A549 (cell line): ENCODE results near the gene KCNG1. TPM values are rescaled to one million over a fixed set of nuclear protein-coding genes. Genes with fewer than 3 reads are reported as not detected.

ENCODE experiments used
- ATAC-seq, 2 experiments: fragments of 200-7000 bp in 1 of 2; fragments of >200 bp in 1 of 2; cut with Nextera tagmentation in 1 of 2; cut with Tn5 transposase in 1 of 2; 3 replicates each; pipeline versions ENCODE4 v1.8.0 to v1.9.1; 2018 to 2020; ENCODE audit warnings: mild to moderate bottlenecking in 1 of 2, moderate library complexity in 1 of 2
- CTCF ChIA-PET: fragments of 300-600 bp; sonication (Branson Sonifier 250); formaldehyde crosslinking; extraction: SDS; loops from one replicate; lab custom pipeline; 2021; ENCODE audit warnings: antibody characterized with exemption, inconsistent platforms; lab: Yijun Ruan, JAX
- POLR2A ChIA-PET: fragments of 350-600 bp; formaldehyde crosslinking; extraction: SDS; loops from one replicate; lab custom pipeline; 2021; ENCODE audit warnings: antibody characterized with exemption, inconsistent platforms; lab: Yijun Ruan, JAX
- DNase-seq, 2 experiments: peaks; one replicate each; pipeline versions ENCODE4 v3.0.0 to v3.0.0-alpha.2; 2011 to 2016; ENCODE audit warnings: low read depth in 1 of 2, low spot score in 1 of 2
- FAIRE-seq: peaks from 2 replicates; lab custom pipeline; 2011; peaks lifted over from hg19 to GRCh38; lab: Jason Lieb, UNC
- H3K27ac ChIP-seq, 2 experiments: fragments of >200 bp; sonication (Bioruptor Twin); formaldehyde crosslinking; 3 replicates each; pipeline ENCODE4 v1.5.1; 2016 to 2017
- H3K4me1 ChIP-seq: fragments of >200 bp; sonication (Bioruptor Twin); formaldehyde crosslinking; 3 replicates; pipeline ENCODE4 v1.6.1; 2016
- H3K4me2 ChIP-seq: fragments of >200 bp; sonication (Bioruptor Twin); formaldehyde crosslinking; 3 replicates; pipeline ENCODE4 v1.6.1; 2016
- H3K4me3 ChIP-seq: fragments of >200 bp; sonication (Bioruptor Twin); formaldehyde crosslinking; 3 replicates; pipeline ENCODE4 v1.5.1; 2016
- H3K9me3 ChIP-seq: fragments of >200 bp; sonication (Bioruptor Twin); formaldehyde crosslinking; 3 replicates; pipeline ENCODE4 v1.6.1; 2016
- BHLHE40 ChIP-seq: IDR thresholded peaks from 2 replicates; pipeline ENCODE4 v1.6.1; 2012; ENCODE audit warnings: low read depth, low read length, inconsistent platforms
- CBX2 ChIP-seq: fragments of 200-600 bp; sonication (generic); IDR thresholded peaks from 2 replicates; pipeline ENCODE4 v1.6.1; 2016; ENCODE audit warnings: low read depth, mild to moderate bottlenecking, borderline replicate concordance
- CBX8 ChIP-seq: fragments of 200-600 bp; sonication (generic); IDR thresholded peaks from 2 replicates; pipeline ENCODE4 v1.6.1; 2016
- CEBPB ChIP-seq, 2 experiments: fragments of >200 bp in 1 of 2; sonication (Bioruptor Twin) in 1 of 2; formaldehyde crosslinking in 1 of 2; IDR thresholded peaks; 2 replicates each; pipeline ENCODE4 v1.6.1; 2012 to 2016
- CHD2 ChIP-seq: fragments of 150-350 bp; IDR thresholded peaks from 2 replicates; pipeline ENCODE4 v1.6.1; 2014; ENCODE audit warnings: low read length; ENCODE audit not compliant: partially characterized antibody
- EHF ChIP-seq: fragments of 250-450 bp; sonication (Bioruptor Pico); IDR thresholded peaks from 2 replicates; pipeline ENCODE4 v1.5.0; 2020; ENCODE audit warnings: mild to moderate bottlenecking
- EP300 ChIP-seq, 2 experiments: fragments of >200 bp; sonication (Bioruptor Twin); formaldehyde crosslinking; IDR thresholded peaks; 2 replicates in 1 of 2; 3 replicates in 1 of 2; pipeline ENCODE4 v1.6.1; 2016 to 2017
- ESRRA ChIP-seq: fragments of 150-350 bp; IDR thresholded peaks from 2 replicates; pipeline ENCODE4 v1.6.1; 2014; ENCODE audit warnings: mild to moderate bottlenecking, low read length, borderline replicate concordance
- FOSB ChIP-seq: fragments of 250-450 bp; sonication (Bioruptor Pico); IDR thresholded peaks from 2 replicates; pipeline ENCODE4 v1.5.0; 2020; ENCODE audit warnings: mild to moderate bottlenecking, moderate library complexity
- FOSL2 ChIP-seq, 2 experiments: fragments of 450-650 bp in 1 of 2; fragments of >200 bp in 1 of 2; sonication (Bioruptor Twin) in 1 of 2; formaldehyde crosslinking; IDR thresholded peaks; 2 replicates each; pipeline versions ENCODE4 v1.5.0 to v1.6.1; 2016 to 2020; ENCODE audit warnings: mild to moderate bottlenecking in 1 of 2, moderate library complexity in 1 of 2
- GATA3 ChIP-seq: IDR thresholded peaks from 2 replicates; pipeline ENCODE4 v1.6.1; 2012; ENCODE audit warnings: borderline replicate concordance
- HDAC2 ChIP-seq: fragments of 200-600 bp; sonication (generic); IDR thresholded peaks from 2 replicates; pipeline ENCODE4 v1.6.1; 2016
- JUN ChIP-seq, 2 experiments: fragments of >200 bp; sonication (Bioruptor Twin); formaldehyde crosslinking; IDR thresholded peaks; 2 replicates in 1 of 2; 3 replicates in 1 of 2; pipeline ENCODE4 v1.6.1; 2016 to 2017
- KDM1A ChIP-seq: fragments of 200-600 bp; sonication (generic); IDR thresholded peaks from 2 replicates; pipeline ENCODE4 v1.6.1; 2016; ENCODE audit warnings: low read depth, mild to moderate bottlenecking
- MAFK ChIP-seq: fragments of 450-650 bp; IDR thresholded peaks from 2 replicates; pipeline ENCODE4 v1.6.1; 2014; ENCODE audit not compliant: partially characterized antibody
- NR3C1 ChIP-seq: fragments of >200 bp; sonication (Bioruptor Twin); formaldehyde crosslinking; IDR thresholded peaks from 3 replicates; pipeline ENCODE4 v1.6.1; 2017
- RARB ChIP-seq: fragments of 250-450 bp; sonication (Bioruptor Pico); IDR thresholded peaks from 2 replicates; pipeline ENCODE4 v1.8.0; 2021; ENCODE audit warnings: mild to moderate bottlenecking, moderate library complexity
- RFX5 ChIP-seq: fragments of 450-650 bp; IDR thresholded peaks from 2 replicates; pipeline ENCODE4 v1.7.1; 2014; ENCODE audit warnings: antibody characterized with exemption, mild to moderate bottlenecking, moderate library complexity
- RNF2 ChIP-seq: fragments of 200-600 bp; sonication (generic); IDR thresholded peaks from 2 replicates; pipeline ENCODE4 v1.6.1; 2016; ENCODE audit warnings: low read depth, mild to moderate bottlenecking, antibody characterized with exemption, moderate library complexity, borderline replicate concordance
- SMC3 ChIP-seq: fragments of >200 bp; sonication (Bioruptor Twin); formaldehyde crosslinking; IDR thresholded peaks from 3 replicates; pipeline ENCODE4 v1.6.1; 2018; ENCODE audit warnings: inconsistent platforms
- SREBF2 ChIP-seq: fragments of 450-650 bp; IDR thresholded peaks from 2 replicates; pipeline ENCODE4 v1.6.1; 2014; ENCODE audit warnings: mild to moderate bottlenecking, moderate library complexity
- ZC3H11A ChIP-seq: fragments of 450-650 bp; IDR thresholded peaks from 2 replicates; pipeline ENCODE4 v1.6.1; 2014; ENCODE audit warnings: antibody characterized with exemption, mild to moderate bottlenecking
- WGBS: methylation state at CpG from one replicate; pipeline ENCODE4 v1.1.6; 2017; ENCODE audit errors: missing lambda C conversion rate; 5-methylcytosine and 5-hydroxymethylcytosine counted together
- polyA plus RNA-seq, 4 experiments: library from polyadenylated mRNA; depleted of rRNA in 3 of 4; stranded (reverse); fragments of >200 nt; fragmentation: RNase III in 1 of 4; extraction: RNeasy Plus Mini Kit Qiagen cat#74134 plus additional on column Dnase treatment in 1 of 4; gene quantifications; 2 replicates in 3 of 4; 3 replicates in 1 of 4; pipeline ENCODE4 v1.2.3, GENCODE V29; 2011 to 2017
- TF ChIP-seq, protein P1 (sequence below): fragments of 200-600 bp; sonication (generic); IDR thresholded peaks from 2 replicates; pipeline ENCODE4 v1.6.1; 2016; ENCODE audit warnings: antibody characterized with exemption, mild to moderate bottlenecking, moderate library complexity
- TF ChIP-seq, protein P2 (sequence below): fragments of >200 bp; sonication (Bioruptor Twin); formaldehyde crosslinking; IDR thresholded peaks from 3 replicates; pipeline ENCODE4 v1.5.1; 2016

KCNG1 gene
- polyA plus RNA-seq, 2 of the 4 experiments (the other 2 are of a cell fraction) = 8.5 to 12.3 TPM

DNA sequence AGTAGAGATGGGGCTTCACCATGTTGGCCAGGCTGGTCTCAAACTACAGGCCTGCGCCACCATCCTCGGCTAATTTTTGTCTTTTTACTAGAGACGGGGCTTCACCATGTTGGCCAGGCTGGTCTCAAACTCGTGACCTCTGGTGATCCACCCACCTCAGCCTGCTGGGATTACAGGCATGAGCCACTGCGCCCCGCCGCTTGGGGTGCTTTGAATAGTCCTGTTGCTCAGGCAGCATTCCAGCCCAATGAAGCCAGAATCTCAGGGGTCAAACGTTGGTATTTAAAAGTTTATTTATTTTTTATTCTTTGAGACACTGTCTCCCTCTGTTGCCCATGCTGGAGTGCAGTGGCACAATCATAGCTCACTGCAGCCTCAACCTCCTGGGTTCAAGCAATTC lies 53.0 kb downstream of the KCNG1 start:
- TF ChIP-seq BHLHE40 (no peak), RARB (CRISPR knock-in tag) (no peak), EP300 (IDR thresholded peaks at IDR 0.05) (no peak), ZC3H11A (no peak), FOSL2 (IDR thresholded peaks at IDR 0.05) (no peak), FOSL2 (CRISPR knock-in tag; IDR thresholded peaks at IDR 0.05) (no peak), EHF (CRISPR knock-in tag) (no peak), CBX8 (no peak), NR3C1 (no peak), FOSB (CRISPR knock-in tag) (no peak), RNF2 (no peak), ESRRA (no peak), RFX5 (no peak), HDAC2 (no peak), JUN (IDR thresholded peaks at IDR 0.05) (no peak), GATA3 (no peak)
- TF ChIP-seq, protein P1, sequence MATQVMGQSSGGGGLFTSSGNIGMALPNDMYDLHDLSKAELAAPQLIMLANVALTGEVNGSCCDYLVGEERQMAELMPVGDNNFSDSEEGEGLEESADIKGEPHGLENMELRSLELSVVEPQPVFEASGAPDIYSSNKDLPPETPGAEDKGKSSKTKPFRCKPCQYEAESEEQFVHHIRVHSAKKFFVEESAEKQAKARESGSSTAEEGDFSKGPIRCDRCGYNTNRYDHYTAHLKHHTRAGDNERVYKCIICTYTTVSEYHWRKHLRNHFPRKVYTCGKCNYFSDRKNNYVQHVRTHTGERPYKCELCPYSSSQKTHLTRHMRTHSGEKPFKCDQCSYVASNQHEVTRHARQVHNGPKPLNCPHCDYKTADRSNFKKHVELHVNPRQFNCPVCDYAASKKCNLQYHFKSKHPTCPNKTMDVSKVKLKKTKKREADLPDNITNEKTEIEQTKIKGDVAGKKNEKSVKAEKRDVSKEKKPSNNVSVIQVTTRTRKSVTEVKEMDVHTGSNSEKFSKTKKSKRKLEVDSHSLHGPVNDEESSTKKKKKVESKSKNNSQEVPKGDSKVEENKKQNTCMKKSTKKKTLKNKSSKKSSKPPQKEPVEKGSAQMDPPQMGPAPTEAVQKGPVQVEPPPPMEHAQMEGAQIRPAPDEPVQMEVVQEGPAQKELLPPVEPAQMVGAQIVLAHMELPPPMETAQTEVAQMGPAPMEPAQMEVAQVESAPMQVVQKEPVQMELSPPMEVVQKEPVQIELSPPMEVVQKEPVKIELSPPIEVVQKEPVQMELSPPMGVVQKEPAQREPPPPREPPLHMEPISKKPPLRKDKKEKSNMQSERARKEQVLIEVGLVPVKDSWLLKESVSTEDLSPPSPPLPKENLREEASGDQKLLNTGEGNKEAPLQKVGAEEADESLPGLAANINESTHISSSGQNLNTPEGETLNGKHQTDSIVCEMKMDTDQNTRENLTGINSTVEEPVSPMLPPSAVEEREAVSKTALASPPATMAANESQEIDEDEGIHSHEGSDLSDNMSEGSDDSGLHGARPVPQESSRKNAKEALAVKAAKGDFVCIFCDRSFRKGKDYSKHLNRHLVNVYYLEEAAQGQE = no peak
- TF ChIP-seq, protein P2, sequence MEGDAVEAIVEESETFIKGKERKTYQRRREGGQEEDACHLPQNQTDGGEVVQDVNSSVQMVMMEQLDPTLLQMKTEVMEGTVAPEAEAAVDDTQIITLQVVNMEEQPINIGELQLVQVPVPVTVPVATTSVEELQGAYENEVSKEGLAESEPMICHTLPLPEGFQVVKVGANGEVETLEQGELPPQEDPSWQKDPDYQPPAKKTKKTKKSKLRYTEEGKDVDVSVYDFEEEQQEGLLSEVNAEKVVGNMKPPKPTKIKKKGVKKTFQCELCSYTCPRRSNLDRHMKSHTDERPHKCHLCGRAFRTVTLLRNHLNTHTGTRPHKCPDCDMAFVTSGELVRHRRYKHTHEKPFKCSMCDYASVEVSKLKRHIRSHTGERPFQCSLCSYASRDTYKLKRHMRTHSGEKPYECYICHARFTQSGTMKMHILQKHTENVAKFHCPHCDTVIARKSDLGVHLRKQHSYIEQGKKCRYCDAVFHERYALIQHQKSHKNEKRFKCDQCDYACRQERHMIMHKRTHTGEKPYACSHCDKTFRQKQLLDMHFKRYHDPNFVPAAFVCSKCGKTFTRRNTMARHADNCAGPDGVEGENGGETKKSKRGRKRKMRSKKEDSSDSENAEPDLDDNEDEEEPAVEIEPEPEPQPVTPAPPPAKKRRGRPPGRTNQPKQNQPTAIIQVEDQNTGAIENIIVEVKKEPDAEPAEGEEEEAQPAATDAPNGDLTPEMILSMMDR = no peak
- H3K9me3 ChIP-seq = no peaks in the 10 kb centered on the region
- ChIA-PET POLR2A (no interaction called here), CTCF (interaction anchor here (0.5 to 1.0 kb wide), 2 partner anchors 12 to 177 kb away, joined by 3 read pairs; no protein-coding TSS in a partner anchor)
- no peaks in the 10 kb centered on the region for H3K4me1 ChIP-seq
- ATAC-seq (no peak), FAIRE-seq (no peak), DNase-seq (no peak)
- H3K27ac ChIP-seq = no peak overlapping the region
- 66% methylated on average over 8 of the region's 8 CpGs for WGBS
- H3K4me3 ChIP-seq = no peak overlapping the region
- H3K4me2 ChIP-seq = no peak overlapping the region

DNA sequence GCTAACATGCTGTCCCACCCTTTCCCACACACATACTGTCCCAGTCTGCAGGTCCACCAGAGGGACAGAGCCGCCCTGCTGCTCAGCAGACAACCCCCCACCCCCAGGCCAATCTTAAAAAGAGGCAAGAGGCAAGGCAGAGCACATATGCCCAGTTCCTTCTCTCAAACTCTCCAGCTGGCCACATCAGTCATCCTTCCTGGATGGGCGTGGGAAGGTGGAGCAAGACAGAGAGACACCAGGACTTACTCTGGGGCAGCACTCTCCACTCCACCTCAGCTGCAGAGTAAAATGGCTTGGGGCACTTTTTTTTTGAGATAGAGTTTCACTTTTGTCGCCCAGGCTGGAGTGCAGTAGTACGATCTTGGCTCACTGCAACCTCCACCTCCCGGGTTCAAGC lies 53.5 kb downstream of the KCNG1 start:
- no peak overlapping the region for H3K27ac ChIP-seq
- no peak overlapping the region for H3K4me2 ChIP-seq
- H3K9me3 ChIP-seq = no peaks in the 10 kb centered on the region
- no peak for FAIRE-seq
- TF ChIP-seq SREBF2 (no peak), MAFK (no peak)
- no peak overlapping the region for H3K4me3 ChIP-seq
- DNase-seq = no peak
- POLR2A ChIA-PET = interaction anchor here (2.6 kb wide), 1 partner anchor 11 kb away, joined by 11 read pairs; the partner anchor contains the start of genes DPM1 and MOCS3
- CTCF ChIA-PET = interaction anchor here (0.5 to 1.0 kb wide), 2 partner anchors 12 to 176 kb away, joined by 3 read pairs; no protein-coding TSS in a partner anchor
- no peaks in the 10 kb centered on the region for H3K4me1 ChIP-seq
- ATAC-seq = no peak
- 68% methylated on average over 5 of the region's 5 CpGs for WGBS

DNA sequence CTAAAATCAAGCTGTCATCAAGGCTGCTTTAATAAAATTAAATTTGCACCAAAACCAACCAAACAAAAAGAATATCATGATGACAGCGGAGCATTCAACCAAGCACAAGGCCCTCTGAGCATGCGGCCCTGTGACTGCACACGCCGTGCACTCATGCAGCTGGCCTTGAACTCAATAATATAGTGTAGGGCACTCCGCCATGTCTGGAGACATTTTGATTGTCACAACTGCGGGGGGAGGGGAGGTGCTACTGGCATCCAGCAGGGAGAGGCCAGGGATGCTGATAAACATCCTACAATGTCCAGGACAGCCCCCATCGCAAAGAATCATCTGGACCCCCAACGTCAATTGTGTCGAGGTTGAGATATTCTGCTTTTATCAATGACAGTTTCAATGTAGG lies 54.6 kb downstream of the KCNG1 start:
- ChIA-PET POLR2A (interaction anchor here (2.6 kb wide), 1 partner anchor 10 kb away, joined by 11 read pairs; the partner anchor contains the start of genes DPM1 and MOCS3), CTCF (interaction anchor here (1.6 to 1.9 kb wide), 3 partner anchors 9 to 20 kb away, joined by 4 to 9 read pairs (median 6); partner anchors contain the start of gene MOCS3)
- TF ChIP-seq CBX2 = no peak
- TF ChIP-seq CEBPB (IDR thresholded peaks at IDR 0.05) = no peak
- TF ChIP-seq ESRRA = no peak
- no peak for TF ChIP-seq KDM1A
- no peak for TF ChIP-seq SMC3
- TF ChIP-seq CHD2 = no peak
- no peak for TF ChIP-seq SREBF2
- H3K4me1 ChIP-seq = no peaks in the 10 kb centered on the region
- H3K4me2 ChIP-seq = no peak overlapping the region
- 80% methylated on average over 9 of the region's 9 CpGs for WGBS
- no peaks in the 10 kb centered on the region for H3K9me3 ChIP-seq
- no peak for FAIRE-seq
- no peak overlapping the region for H3K4me3 ChIP-seq
- no peak for ATAC-seq
- no peak for DNase-seq
- no peak overlapping the region for H3K27ac ChIP-seq
